NCI-H345 treated with DMSO at 0.1 percent for 48 hours (cell line): ENCODE data around the gene KDM3B.

Experiments
- DNase-seq: peaks from one replicate; lab custom pipeline; 2025; ENCODE audit not compliant: unreplicated experiment; lab: John Stamatoyannopoulos, UW

KDM3B gene

GRCh38 chr5:138449501-138450239, 97.2 kb downstream of the KDM3B start:
- peak; percentile 78 for DNase-seq

GRCh38 chr5:138450971-138451370, 98.5 kb downstream of the KDM3B start:
- DNase-seq, result no peak

GRCh38 chr5:138452720-138453119, 100.2 kb downstream of the KDM3B start:
- DNase-seq, result no peak

GRCh38 chr5:138453590-138453989, 101.1 kb downstream of the KDM3B start:
- no peak for DNase-seq

- no peak for DNase-seq
Observed at GRCh38 chr5:138454121-138454520, 101.6 kb downstream of the KDM3B start.

- DNase-seq, result no peak
Observed at GRCh38 chr5:138455232-138455930, 102.9 kb downstream of the KDM3B start.

- no peak for DNase-seq
Observed at GRCh38 chr5:138457531-138458275, 105.2 kb downstream of the KDM3B start.

GRCh38 chr5:138458384-138458783, 105.9 kb downstream of the KDM3B start:
- no peak for DNase-seq

- DNase-seq, result no peak
Observed at GRCh38 chr5:138458856-138459255, 106.4 kb downstream of the KDM3B start.

GRCh38 chr5:138459311-138459933, 106.9 kb downstream of the KDM3B start:
- no peak for DNase-seq

GRCh38 chr5:138460032-138460693, 107.7 kb downstream of the KDM3B start:
- no peak for DNase-seq

- no peak for DNase-seq
Observed at GRCh38 chr5:138461343-138462125, 109.0 kb downstream of the KDM3B start.

GRCh38 chr5:138463419-138464007, 111.0 kb downstream of the KDM3B start:
- DNase-seq, result no peak

- DNase-seq, result peak; percentile 90
Observed at GRCh38 chr5:138464008-138464387, 111.5 kb downstream of the KDM3B start.

- peak; percentile 95 for DNase-seq
Observed at GRCh38 chr5:138464388-138465260, 112.1 kb downstream of the KDM3B start.

GRCh38 chr5:138465261-138466124, 113.0 kb downstream of the KDM3B start, which contains the start of gene EGR1:
Gene EGR1 (plus strand): TSS chr5:138465479. CDS start chr5:138465762, 283 bp downstream.
- DNase-seq, result peak; percentile 90

GRCh38 chr5:138466125-138466899, 113.8 kb downstream of the KDM3B start:
- DNase-seq, result no peak
